PC-3 (cell line): ENCODE results near the gene GBP3.

Experiments used
- CTCF ChIP-seq: fragments of 300-600 bp; sonication (generic); conservative IDR thresholded peaks from 2 replicates; pipeline ENCODE4 v1.5.1; 2017; ENCODE audit warnings: antibody characterized with exemption, low read depth, mild to moderate bottlenecking, low read length
- EZH2 ChIP-seq: fragments of 300-600 bp; sonication (generic); IDR thresholded peaks from one replicate; pipeline ENCODE4 v1.6.1; 2017; ENCODE audit warnings: antibody characterized with exemption, mild to moderate bottlenecking, low read length; ENCODE audit not compliant: unreplicated experiment
- EZH2phosphoT487 ChIP-seq: fragments of 300-600 bp; sonication (generic); IDR thresholded peaks from 2 replicates; pipeline ENCODE4 v1.6.1; 2018; ENCODE audit warnings: mild to moderate bottlenecking, antibody characterized with exemption, low read length, borderline replicate concordance

DNA sequence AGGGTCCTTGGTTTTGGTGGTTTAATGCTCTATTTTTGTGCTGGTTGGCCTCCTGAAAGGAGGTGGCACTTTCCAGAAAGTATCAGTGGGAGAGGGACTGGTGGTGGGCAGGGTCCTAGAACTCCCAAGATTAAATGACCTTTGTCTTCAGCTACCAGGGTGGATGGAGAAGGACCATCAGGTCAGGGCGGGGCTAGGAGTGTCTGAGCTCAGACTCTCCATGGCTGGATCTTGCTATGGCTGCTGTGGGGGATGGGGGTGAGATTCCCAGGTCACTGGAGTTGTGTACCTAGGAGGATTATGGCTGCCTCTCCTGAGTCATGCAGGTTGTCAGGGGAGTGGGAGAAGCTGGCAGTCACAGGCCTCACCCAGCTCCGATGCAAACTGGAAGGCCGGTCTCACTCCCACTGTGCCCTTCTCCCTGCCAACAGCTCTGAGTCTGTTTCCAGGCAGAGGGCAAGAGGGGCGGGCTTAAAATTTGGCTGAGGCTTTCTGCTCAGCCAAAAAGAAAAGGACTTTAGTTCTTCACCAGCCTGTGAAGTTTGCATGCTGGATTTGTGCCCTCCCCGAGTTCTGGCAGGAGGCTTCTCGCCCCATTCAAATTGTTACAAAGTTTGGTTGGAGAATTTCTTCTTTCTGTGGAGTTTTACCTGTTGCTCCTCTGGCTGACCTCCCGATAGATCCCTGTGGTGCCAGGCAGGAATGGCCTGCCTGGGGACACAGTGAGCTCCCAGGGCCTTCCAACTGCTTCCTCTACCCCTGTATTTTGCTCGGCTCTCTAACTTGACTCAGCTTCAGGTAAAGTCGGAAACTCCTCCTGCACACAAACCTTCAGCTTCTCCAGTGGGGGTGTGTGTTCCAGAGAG lies 17.1 kb downstream of the GBP3 start:
- TF ChIP-seq CTCF (no peak), EZH2phosphoT487 (no peak), EZH2 (no peak)
